K562 (cell line): ENCODE results near the gene CXCL14.

Source experiments
- ATF2 ChIP-seq: sonication (generic); formaldehyde crosslinking; IDR thresholded peaks from 2 replicates; pipeline ENCODE4 v1.8.1; 2022; ENCODE audit warnings: missing genetic modification reagents
- CREB1 ChIP-seq, 2 experiments: sonication (generic) in 1 of 2; formaldehyde crosslinking in 1 of 2; IDR thresholded peaks; 2 replicates each; pipeline versions ENCODE4 v1.6.1 to v1.8.0; 2012 to 2022; ENCODE audit warnings: inconsistent platforms in 1 of 2, mild to moderate bottlenecking in 1 of 2, missing genetic modification reagents in 1 of 2, moderate library complexity in 1 of 2
- CTCF ChIP-seq, 3 experiments: IDR thresholded peaks in 2 of 3; conservative IDR thresholded peaks in 1 of 3; 2 replicates each; pipeline ENCODE4 v1.5.1; 2011 to 2012; ENCODE audit warnings: low read length in 3 of 3, mild to moderate bottlenecking in 3 of 3, control low read depth in 2 of 3, improper control_type of control experiment in 1 of 3, inconsistent platforms in 1 of 3, low read depth in 1 of 3, mixed read lengths in 1 of 3, moderate library complexity in 1 of 3; ENCODE audit not compliant: insufficient read depth in 2 of 3
- DPF2 ChIP-seq: fragments of 450-650 bp; IDR thresholded peaks from 2 replicates; pipeline ENCODE4 v1.6.1; 2016
- GATAD2A ChIP-seq: fragments of 450-650 bp; IDR thresholded peaks from 2 replicates; pipeline ENCODE4 v1.6.1; 2017
- NCOA1 ChIP-seq: fragments of 450-650 bp; IDR thresholded peaks from 2 replicates; pipeline ENCODE4 v1.6.1; 2016; ENCODE audit warnings: low read depth
- NFE2L1 ChIP-seq: fragments of 450-650 bp; IDR thresholded peaks from 2 replicates; pipeline ENCODE4 v1.6.1; 2016; ENCODE audit warnings: missing genetic modification characterization, low read depth, mild to moderate bottlenecking, missing compliant biosample characterization, moderate library complexity, borderline replicate concordance

- TF ChIP-seq NFE2L1 (tag) = no peak
- no peak for TF ChIP-seq ATF2 (CRISPR knock-in tag)
- no peak for TF ChIP-seq GATAD2A
- TF ChIP-seq CTCF (IDR thresholded peaks at IDR 0.05 in 2 of 3, conservative IDR thresholded peaks at IDR 0.05 in 1 of 3; ENCODE audit: insufficient read depth in 2 of 3, low read depth in 1 of 3, low read length in 3 of 3) = no peak
- TF ChIP-seq DPF2 = no peak
- TF ChIP-seq CREB1 (IDR thresholded peaks at IDR 0.05) = no peak
- no peak for TF ChIP-seq CREB1 (CRISPR knock-in tag; IDR thresholded peaks at IDR 0.05)
- TF ChIP-seq NCOA1 = no peak
These were observed 29.4 kb downstream of the CXCL14 start for GRCh38 chr5:135549413-135549812.
